GM19035 (cell line): ENCODE measurements around the gene CCNL2.
"Not testable (repeated sequence)": the region's sequence is repeated elsewhere in the genome, so short reads cannot be mapped to it uniquely, and the experiment has no call there.

Experiments used
- ATAC-seq: cut with Tn5 transposase; IDR thresholded peaks from one replicate; pipeline ENCODE4 v1.9.1; 2021; ENCODE audit not compliant: unreplicated experiment

Gene CCNL2

DNA sequence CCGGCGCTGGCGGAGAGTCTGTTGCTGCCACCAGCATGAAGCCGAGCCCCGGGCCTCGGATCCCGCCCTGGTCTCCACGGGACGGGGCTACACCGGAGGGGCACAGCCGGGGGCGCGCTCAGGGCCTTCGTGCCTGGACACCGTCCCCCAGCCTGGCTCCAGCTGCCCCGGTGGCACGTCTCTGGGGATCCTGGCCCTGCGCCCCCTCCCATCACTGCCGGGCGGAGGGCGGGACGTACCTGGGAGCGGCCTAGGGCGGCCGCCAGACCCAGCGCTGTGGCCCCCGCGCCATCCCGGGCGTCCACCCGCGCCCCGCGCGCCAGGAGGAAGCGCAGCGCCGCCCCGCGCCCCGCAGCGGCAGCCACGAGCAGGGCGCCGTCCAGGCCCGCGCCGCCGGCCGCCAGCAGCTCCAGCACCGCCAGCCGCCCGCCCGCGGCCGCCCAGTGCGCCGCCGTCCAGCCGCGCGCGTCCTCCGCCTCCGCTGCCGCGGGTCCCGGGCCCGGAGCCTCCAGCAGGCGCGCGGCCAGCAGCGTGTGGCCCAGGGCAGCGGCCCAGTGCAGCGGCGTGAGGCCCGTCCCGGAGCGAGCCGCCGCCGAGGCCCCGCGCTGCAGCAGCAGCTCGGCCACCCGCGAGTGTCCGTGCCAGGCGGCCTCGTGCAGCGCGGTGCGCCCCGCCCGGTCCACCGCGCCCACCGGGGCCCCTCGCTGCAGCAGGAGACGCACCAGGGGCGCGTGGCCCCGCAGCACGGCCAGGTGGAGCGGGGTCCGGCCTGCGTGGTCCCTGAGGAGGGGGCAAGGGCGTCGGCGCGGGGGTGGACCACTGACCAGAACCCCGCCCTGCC lies 20.9 kb upstream of the CCNL2 start:
- no peak for ATAC-seq

GRCh38 chr1:1419363-1419812 lies 20.3 kb upstream of the CCNL2 start:
- ATAC-seq: no peak

- ATAC-seq: no peak
Observed at GRCh38 chr1:1418464-1419362, 19.6 kb upstream of the CCNL2 start.

DNA sequence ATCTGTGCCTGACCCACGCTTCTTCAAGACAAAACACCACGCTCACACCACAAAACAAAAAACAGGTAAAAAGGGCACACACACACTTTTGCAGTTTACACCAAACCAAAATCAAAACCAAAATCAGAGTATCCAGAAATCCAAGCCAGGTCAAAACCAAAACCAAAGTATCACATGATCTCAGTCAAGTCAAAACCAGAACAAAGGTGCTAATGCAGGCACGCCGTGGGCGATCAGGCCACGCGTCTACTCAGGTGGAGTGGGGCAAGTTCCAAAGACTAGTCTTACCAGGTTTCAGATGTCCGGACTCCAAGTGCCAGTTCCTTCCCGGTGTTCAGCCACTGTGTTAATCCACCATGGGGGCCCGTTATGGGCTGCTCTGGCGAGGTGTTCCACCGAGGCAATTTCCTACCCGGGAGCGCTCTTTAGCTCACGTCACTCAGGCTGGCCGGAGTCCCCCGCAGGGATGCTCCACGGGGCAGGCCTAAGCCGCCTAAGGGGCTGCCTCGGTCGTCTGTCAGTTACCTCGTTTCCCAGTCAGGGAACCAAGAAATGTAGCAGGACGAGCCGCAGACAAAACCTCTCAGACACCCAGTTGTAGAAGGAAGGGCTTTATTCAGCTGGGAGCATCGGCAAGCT lies 18.8 kb upstream of the CCNL2 start:
- not testable (repeated sequence) for ATAC-seq

DNA sequence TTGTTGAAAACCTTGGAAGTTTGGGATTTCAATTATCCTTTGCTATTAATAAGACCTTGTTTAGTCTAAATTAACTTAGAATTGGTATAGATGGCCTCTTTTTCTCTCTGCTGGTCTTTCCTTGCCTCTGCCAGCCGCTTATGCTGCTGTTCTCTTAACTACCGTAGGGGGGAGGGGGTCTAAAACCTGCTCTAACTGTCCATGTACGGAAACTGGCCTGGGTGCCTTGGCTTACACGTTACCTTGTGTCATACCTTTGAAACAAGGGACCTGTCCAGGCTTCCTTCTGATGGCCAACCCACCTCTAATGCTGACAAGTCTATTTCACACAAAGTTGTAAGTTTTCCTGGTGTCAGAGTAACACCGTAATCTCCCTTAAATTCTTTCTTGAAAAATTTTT lies 18.3 kb upstream of the CCNL2 start:
- not testable (repeated sequence) for ATAC-seq

DNA sequence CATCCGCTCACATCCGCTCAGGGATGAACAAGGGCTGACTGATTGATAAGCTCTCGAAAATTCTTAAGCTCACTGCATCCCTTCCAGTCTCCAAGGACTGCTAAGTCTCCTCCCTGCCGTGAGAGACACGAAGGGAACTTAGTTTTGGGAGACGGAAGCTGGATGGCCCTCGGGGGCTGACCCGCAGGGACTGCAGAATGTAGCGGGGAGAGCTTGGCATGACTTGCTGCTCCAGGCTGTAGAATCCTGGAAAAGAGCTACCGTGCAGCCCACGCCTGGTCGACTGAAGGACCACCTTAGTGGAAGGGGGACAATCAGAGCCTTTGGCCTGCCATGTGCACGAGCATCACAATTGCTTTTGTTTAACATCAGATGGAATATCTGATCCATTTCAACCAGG lies 16.6 kb upstream of the CCNL2 start:
- no peak for ATAC-seq

DNA sequence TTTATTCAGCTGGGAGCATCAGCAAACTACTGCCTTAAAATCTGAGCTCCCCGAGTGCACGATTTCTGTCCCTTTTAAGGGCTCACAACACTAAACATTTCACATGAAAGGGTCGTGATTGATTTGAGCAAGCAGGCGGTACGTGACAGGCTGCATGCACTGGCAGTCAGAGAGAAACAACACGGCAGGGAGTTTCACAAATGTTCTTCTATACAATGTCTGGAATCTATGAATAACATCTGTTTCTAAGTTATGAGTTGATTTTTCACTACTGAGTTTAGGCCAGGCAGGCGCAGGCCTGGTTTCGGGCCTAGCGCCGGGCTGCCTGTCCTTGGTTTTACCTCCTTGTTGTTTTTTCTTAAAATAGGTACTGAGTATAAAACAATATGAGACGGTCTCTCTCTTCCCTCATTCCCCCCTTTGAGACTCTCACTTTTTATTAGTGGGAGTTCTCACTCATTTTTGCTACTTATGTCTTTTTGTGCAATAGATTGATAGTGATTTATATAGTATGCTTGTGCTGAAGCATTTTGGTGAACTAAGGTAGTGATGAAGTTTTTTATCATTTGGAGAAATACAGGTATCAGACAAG lies 13.3 kb upstream of the CCNL2 start:
- ATAC-seq: not testable (repeated sequence)

GRCh38 chr1:1411626-1412025 lies 12.5 kb upstream of the CCNL2 start:
- no peak for ATAC-seq

DNA sequence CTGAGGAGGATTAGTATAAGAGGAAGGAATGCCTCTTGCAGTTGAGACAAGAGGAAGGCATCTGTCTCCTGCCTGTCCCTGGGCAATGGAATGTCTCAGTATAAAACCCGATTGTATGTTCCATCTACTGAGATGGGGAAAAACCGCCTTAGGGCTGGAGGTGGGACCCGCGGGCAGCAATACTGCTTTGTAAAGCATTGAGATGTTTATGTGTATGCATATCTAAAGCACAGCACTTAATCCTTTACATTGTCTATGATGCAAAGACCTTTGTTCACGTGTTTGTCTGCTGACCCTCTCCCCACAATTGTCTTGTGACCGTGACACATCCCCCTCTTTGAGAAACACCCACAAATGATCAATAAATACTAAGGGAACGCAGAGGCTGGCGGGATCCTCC lies 11.1 kb upstream of the CCNL2 start:
- ATAC-seq: not testable (repeated sequence)

GRCh38 chr1:1407636-1408318 lies 8.6 kb upstream of the CCNL2 start:
- no peak for ATAC-seq

DNA sequence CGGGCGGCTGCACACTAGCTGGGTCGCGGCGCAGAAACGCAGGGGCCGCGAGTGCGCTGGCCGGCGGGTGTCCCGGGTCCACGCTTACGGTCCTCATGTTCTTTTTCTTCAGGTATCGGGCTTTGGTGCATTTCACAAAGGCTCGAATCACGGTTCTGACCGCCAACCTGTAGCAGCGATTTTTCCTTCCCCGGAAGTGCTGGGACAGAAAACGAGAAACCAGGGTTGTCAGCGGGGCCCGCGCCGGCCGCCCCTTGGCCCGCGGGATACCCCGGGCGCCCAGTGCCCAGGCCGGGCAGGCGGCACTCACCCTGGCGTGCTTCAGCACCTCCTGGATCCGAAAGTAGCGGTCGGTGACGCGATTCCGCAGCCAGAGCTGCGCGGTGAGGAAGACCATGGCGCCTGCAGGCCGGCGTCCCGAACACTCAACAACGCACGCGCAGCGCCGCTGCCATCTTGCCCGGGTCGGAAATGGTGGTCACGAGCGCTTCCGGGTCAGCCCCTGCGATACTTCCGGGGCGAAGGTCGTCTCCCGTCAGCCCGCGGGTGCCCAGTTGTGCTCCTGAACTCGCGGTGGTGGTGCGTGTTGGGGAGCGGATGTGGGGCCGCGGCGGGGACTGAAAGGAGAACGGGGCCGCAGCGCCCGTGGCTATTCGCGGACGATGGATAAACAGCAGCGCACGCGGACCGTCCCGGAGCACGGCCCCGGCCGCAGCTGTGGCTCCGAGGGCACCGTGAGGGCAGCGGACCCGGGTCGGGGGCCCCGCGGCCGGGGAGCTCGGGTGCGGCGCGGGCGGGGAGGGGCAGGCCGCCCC lies 7.9 kb upstream of the CCNL2 start, which contains the start of gene MRPL20:
MRPL20 (minus strand) TSS at position 473 of the 815 bp plus-strand sequence; CDS start at position 397, 76 bp downstream.
- peak; percentile 94 for ATAC-seq

DNA sequence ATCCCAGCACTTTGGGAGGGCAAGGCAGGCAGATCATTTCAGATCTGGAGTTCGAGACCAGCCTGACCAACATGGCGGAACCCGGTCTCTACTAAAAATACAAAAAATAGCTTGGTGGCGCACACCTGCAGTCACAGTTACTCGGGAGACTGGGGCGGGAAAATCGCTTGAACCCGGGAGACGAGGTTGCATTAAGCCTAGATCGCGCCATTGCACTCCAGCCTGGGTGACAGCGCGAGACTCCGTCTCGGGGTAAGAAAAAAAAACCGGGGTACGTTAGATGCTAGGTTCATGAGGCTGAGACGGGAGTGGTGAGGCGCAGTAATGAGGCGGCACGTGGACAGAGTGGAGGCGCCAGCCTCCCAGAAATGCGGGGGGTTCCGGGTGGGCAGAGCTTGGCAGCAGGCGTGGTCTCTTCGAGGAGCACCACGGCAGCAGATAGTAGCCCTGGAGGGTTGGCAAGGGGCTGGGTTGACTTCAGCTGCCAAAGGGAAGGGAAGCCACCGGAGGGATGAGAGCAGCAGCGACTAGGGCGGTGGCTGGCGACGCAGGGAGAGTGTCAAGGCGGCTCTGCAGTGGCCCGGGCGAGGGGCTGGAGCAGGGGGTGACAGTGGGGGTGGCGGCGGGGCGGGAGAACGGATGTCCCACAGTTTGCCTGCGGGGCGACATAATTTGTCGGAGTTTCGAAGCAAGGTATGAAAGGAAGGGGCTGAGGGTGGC lies 7.1 kb upstream of the CCNL2 start:
- ATAC-seq: no peak

- no peak for ATAC-seq
Observed at GRCh38 chr1:1403653-1404052, 4.5 kb upstream of the CCNL2 start.

- not testable (repeated sequence) for ATAC-seq
Observed at GRCh38 chr1:1402901-1403392, 3.8 kb upstream of the CCNL2 start.

GRCh38 chr1:1402072-1402900 lies 3.2 kb upstream of the CCNL2 start:
- ATAC-seq: no peak

DNA sequence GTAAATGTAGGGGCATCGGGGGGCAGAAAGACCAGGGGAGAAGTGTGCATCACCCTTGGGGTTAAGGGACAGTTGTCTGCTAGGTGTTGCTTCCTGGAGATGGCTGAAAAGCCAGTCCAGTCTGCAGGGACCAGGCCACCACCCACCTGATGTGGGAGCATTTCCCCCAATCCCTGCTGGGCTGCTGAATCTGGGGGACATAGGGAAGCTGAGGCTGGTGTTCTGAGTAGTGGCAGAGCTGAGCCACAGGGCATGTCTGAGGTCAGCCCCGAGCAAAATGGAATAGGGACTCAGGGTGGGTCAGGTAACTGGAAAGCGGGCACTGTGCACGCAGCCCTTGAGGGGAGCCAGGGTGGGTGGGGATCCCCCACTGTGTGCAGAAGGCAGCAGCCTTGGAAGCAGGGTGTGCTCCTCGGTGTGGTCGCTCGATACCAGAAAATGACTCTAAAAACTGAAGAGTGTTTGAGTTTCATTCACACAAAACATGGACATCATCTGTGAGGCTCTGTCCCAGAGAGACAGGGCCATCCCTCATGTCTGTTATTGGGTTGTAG lies 2.4 kb upstream of the CCNL2 start:
- ATAC-seq: no peak
